K562 (cell line): ENCODE data around the gene SRGAP3. TPM values are rescaled to one million over a fixed set of nuclear protein-coding genes. Genes with fewer than 3 reads are reported as not detected.
A peak's percentile ranks its signal among the peaks of the same experiment; 100 is the strongest.

Experiments
- ATAC-seq: fragments of 200-7000 bp; cut with Tn5 transposase; 3 replicates; pipeline ENCODE4 v1.9.1; 2020; ENCODE audit warnings: moderate library complexity
- BruUV-seq: library from RNA; stranded (reverse); fragments of 400-500 nt; replicated peaks from 2 replicates; lab custom pipeline; 2021; lab: Mats Ljungman, UMichigan
- CTCF ChIA-PET: fragments of 300-600 bp; formaldehyde crosslinking; extraction: SDS; loops from one replicate; lab custom pipeline; 2021; ENCODE audit warnings: low intra/inter-chr PET ratio; lab: Yijun Ruan, JAX
- POLR2A ChIA-PET: fragments of 300-600, 350-650 bp; sonication (Branson Sonifier 250); formaldehyde crosslinking; extraction: SDS; loops from one replicate; lab custom pipeline; 2021; ENCODE audit warnings: antibody characterized with exemption, inconsistent platforms; lab: Yijun Ruan, JAX
- DNase-seq, 4 experiments: peaks; one replicate each; pipeline versions ENCODE4 v3.0.0 to v3.0.0-alpha.2; 2011 to 2018; ENCODE audit warnings: low spot score in 3 of 4, mixed read lengths in 3 of 4; ENCODE audit errors: extremely low read depth in 1 of 4
- FAIRE-seq: peaks from 2 replicates; lab custom pipeline; 2011; peaks lifted over from hg19 to GRCh38; lab: Jason Lieb, UNC
- H2AFZ ChIP-seq: 2 replicates; pipeline ENCODE4 v1.6.0; 2011; ENCODE audit warnings: low read depth, low read length, control low read depth, inconsistent platforms
- H3K27ac ChIP-seq: fragments of 200-600 bp; 3 replicates; pipeline ENCODE4 v1.8.0; 2011; ENCODE audit warnings: low read depth, mild to moderate bottlenecking, control low read depth, inconsistent platforms, low read length, moderate library complexity, mixed read lengths; ENCODE audit errors: extremely low read depth
- H3K27me3 ChIP-seq, 2 experiments: fragments of 300-600 bp in 1 of 2; 2 replicates in 1 of 2; 3 replicates in 1 of 2; pipeline versions ENCODE4 v1.6.0 to v1.8.0; 2011; ENCODE audit warnings: inconsistent platforms in 2 of 2, low read length in 2 of 2, mild to moderate bottlenecking in 1 of 2, mixed read lengths in 1 of 2, moderate library complexity in 1 of 2; ENCODE audit not compliant: control insufficient read depth in 2 of 2, insufficient read depth in 2 of 2
- H3K36me3 ChIP-seq: fragments of 300-600 bp; 3 replicates; pipeline ENCODE4 v1.8.0; 2011; ENCODE audit warnings: mild to moderate bottlenecking, low read length, inconsistent platforms; ENCODE audit not compliant: control insufficient read depth, insufficient read depth
- H3K4me1 ChIP-seq, 2 experiments: fragments of 200-600 bp in 1 of 2; replicated peaks in 1 of 2; 2 replicates in 1 of 2; 3 replicates in 1 of 2; pipeline versions ENCODE4 v1.5.1 to v1.8.0; 2011; ENCODE audit warnings: inconsistent platforms in 2 of 2, low read length in 2 of 2, mild to moderate bottlenecking in 1 of 2, mixed read lengths in 1 of 2, moderate library complexity in 1 of 2; ENCODE audit not compliant: control insufficient read depth in 2 of 2, insufficient read depth in 2 of 2
- H3K4me2 ChIP-seq: 2 replicates; pipeline ENCODE4 v1.6.1; 2011; ENCODE audit warnings: low read length, control low read depth, inconsistent platforms, mixed read lengths; ENCODE audit not compliant: insufficient read depth
- H3K4me3 ChIP-seq: fragments of 200-600 bp; sonication (generic), shearing (Covaris generic); 2 replicates; pipeline ENCODE4 v1.5.1; 2016; ENCODE audit warnings: control low read depth, inconsistent platforms
- H3K79me2 ChIP-seq: fragments of 200-600 bp; 3 replicates; pipeline ENCODE4 v1.8.0; 2011; ENCODE audit warnings: low read length, inconsistent platforms; ENCODE audit not compliant: control insufficient read depth, insufficient read depth
- H3K9ac ChIP-seq, 2 experiments: 2 replicates each; pipeline versions ENCODE4 v1.6.0 to v1.6.1; 2011; ENCODE audit warnings: low read depth in 2 of 2, low read length in 2 of 2, control low read depth in 1 of 2, inconsistent platforms in 1 of 2, mild to moderate bottlenecking in 1 of 2, mixed read lengths in 1 of 2; ENCODE audit not compliant: insufficient read depth in 1 of 2
- H3K9me1 ChIP-seq: one replicate; pipeline ENCODE4 v1.6.0; 2011; ENCODE audit warnings: inconsistent platforms, mild to moderate bottlenecking, low read length, moderate library complexity; ENCODE audit not compliant: control insufficient read depth, insufficient read depth
- H3K9me3 ChIP-seq: replicated peaks from 2 replicates; pipeline ENCODE4 v1.5.1; 2011; ENCODE audit warnings: low read depth, low read length, inconsistent platforms; ENCODE audit not compliant: control insufficient read depth, insufficient read depth
- H4K20me1 ChIP-seq: replicated peaks from 2 replicates; pipeline ENCODE4 v1.6.1; 2011; ENCODE audit warnings: low read length, inconsistent platforms, mixed read lengths; ENCODE audit not compliant: control insufficient read depth, insufficient read depth
- BCOR ChIP-seq: fragments of 450-650 bp; IDR thresholded peaks from 2 replicates; pipeline ENCODE4 v1.6.1; 2016
- BRF1 ChIP-seq: IDR thresholded peaks from 3 replicates; pipeline ENCODE4 v1.6.1; 2011; ENCODE audit warnings: borderline replicate concordance, mild to moderate bottlenecking; ENCODE audit not compliant: insufficient read length; ENCODE audit errors: extremely low read depth
- C11orf30 ChIP-seq: fragments of 450-650 bp; IDR thresholded peaks from 2 replicates; pipeline ENCODE4 v1.6.1; 2016; ENCODE audit warnings: low read depth, mild to moderate bottlenecking
- COPS2 ChIP-seq: fragments of 450-650 bp; conservative IDR thresholded peaks from 2 replicates; pipeline ENCODE4 v1.6.1; 2016; ENCODE audit warnings: mild to moderate bottlenecking, moderate library complexity
- CSDE1 ChIP-seq, 2 experiments: fragments of 450-650 bp; IDR thresholded peaks; 2 replicates each; pipeline ENCODE4 v1.6.1; 2016; ENCODE audit warnings: mild to moderate bottlenecking in 1 of 2
- DPF2 ChIP-seq: fragments of 450-650 bp; IDR thresholded peaks from 2 replicates; pipeline ENCODE4 v1.6.1; 2016
- ELF4 ChIP-seq: fragments of 450-650 bp; formaldehyde crosslinking; IDR thresholded peaks from 2 replicates; pipeline ENCODE4 v1.4.0; 2022; ENCODE audit warnings: missing genetic modification characterization
- ERF ChIP-seq: fragments of 450-650 bp; formaldehyde crosslinking; IDR thresholded peaks from 2 replicates; pipeline ENCODE4 v1.4.0; 2020; ENCODE audit warnings: mild to moderate bottlenecking, mixed read lengths
- MCM3 ChIP-seq: fragments of 450-650 bp; IDR thresholded peaks from 2 replicates; pipeline ENCODE4 v1.6.1; 2016
- MTA2 ChIP-seq: fragments of 450-650 bp; IDR thresholded peaks from 2 replicates; pipeline ENCODE4 v1.6.1; 2016; ENCODE audit warnings: low read depth
- SIN3A ChIP-seq, 2 experiments: fragments of 150-350 bp in 1 of 2; IDR thresholded peaks; 2 replicates each; pipeline ENCODE4 v1.6.1; 2011 to 2016; ENCODE audit warnings: borderline replicate concordance in 2 of 2, low read depth in 2 of 2, low read length in 2 of 2, mild to moderate bottlenecking in 2 of 2, moderate library complexity in 2 of 2; ENCODE audit not compliant: control insufficient read depth in 1 of 2
- TBL1XR1 ChIP-seq, 2 experiments: IDR thresholded peaks; 2 replicates each; pipeline ENCODE4 v1.6.1; 2012; ENCODE audit warnings: improper control_type of control experiment in 2 of 2, low read length in 2 of 2, mild to moderate bottlenecking in 1 of 2
- ZNF76 ChIP-seq: fragments of 250-450 bp; sonication (Bioruptor Pico); IDR thresholded peaks from 2 replicates; pipeline ENCODE4 v1.4.0; 2020; ENCODE audit warnings: mild to moderate bottlenecking, moderate library complexity, borderline replicate concordance
- ZZZ3 ChIP-seq: fragments of 450-650 bp; IDR thresholded peaks from 2 replicates; pipeline ENCODE4 v1.6.1; 2016; ENCODE audit warnings: antibody characterized with exemption, mild to moderate bottlenecking, moderate library complexity
- WGBS: fragments of 100-300 bp; shearing (Covaris generic); methylation state at CpG from one replicate; pipeline ENCODE4 v1.1.6; 2016; ENCODE audit warnings: low coverage, mixed read lengths; ENCODE audit not compliant: insufficient coverage; ENCODE audit errors: missing lambda C conversion rate; 5-methylcytosine and 5-hydroxymethylcytosine counted together
- in situ Hi-C: fragments of 300-500 bp; cut with MboI; formaldehyde crosslinking; loops from 4 replicates; pipeline ENCODE4 v1.15.0; 2018; ENCODE audit warnings: inconsistent platforms, mixed read lengths
- intact Hi-C: fragments of 100-400 bp; cut with micrococcal nuclease; formaldehyde crosslinking; loops from 2 replicates; pipeline ENCODE4 v1.14.2; 2022
- polyA plus RNA-seq, 8 experiments: library from polyadenylated mRNA; depleted of rRNA in 4 of 8; stranded (reverse) in 5 of 8; unstranded in 3 of 8; fragments of >200 nt; fragmentation: Nextera tagmentation in 2 of 8; fragmentation: Illumina TruSeq in 1 of 8; extraction: Ambion mirVana in 2 of 8; extraction: Trizol in 1 of 8; gene quantifications; 2 replicates each; pipeline versions ENCODE4 v1.2.1 to v1.2.3, GENCODE V29; 2011 to 2014; ENCODE audit warnings: inconsistent platforms in 1 of 8, missing spikeins in 1 of 8
- total RNA-seq, 7 experiments: library from RNA; depleted of rRNA in 6 of 7; stranded (reverse); fragments of >200 nt in 6 of 7; fragmentation: Illumina TruSeq in 2 of 7; extraction: Trizol in 2 of 7; gene quantifications; 2 replicates each; pipeline versions ENCODE4 v1.2.1 to v1.2.3, GENCODE V29; 2011 to 2021; ENCODE audit warnings: low replicate concordance in 1 of 7
- TF ChIP-seq, protein P1 (sequence below): IDR thresholded peaks from 2 replicates; pipeline ENCODE4 v1.6.1; 2014; ENCODE audit warnings: antibody characterized with exemption
- TF ChIP-seq, protein P2 (sequence below), 2 experiments: fragments of 200-800 bp in 1 of 2; sonication (Bioruptor generic) in 1 of 2; sonication (generic) in 1 of 2; formaldehyde crosslinking in 1 of 2; IDR thresholded peaks in 1 of 2; conservative IDR thresholded peaks in 1 of 2; 2 replicates each; pipeline versions ENCODE4 v1.5.0 to v1.6.1; 2016 to 2020; ENCODE audit warnings: missing compliant biosample characterization in 1 of 2, missing genetic modification characterization in 1 of 2, missing genetic modification reagents in 1 of 2

The SRGAP3 gene
- total and polyA plus RNA-seq, 9 of the 15 experiments (the other 6 are each of a cell fraction or from before 2014, with no cell fraction given) = 0.11 to 0.85 (median 0.35) TPM; not detected in 2

DNA sequence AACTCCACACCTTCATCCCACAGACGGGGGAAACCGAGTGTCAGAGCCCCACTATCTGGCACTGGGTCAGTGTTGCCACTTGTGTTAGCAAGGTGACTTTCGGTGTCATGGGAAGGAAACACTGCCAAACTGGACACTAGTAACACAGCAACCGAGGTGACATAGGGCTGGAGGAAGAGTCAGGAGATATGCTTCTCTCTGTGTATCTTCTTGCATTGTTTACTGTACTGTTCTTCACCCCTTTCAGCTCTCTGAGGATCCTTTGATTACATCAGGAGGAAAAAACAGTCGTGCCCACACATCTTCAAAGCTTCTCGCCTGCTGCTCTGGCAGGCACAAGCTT lies 176.8 kb downstream of the SRGAP3 start:
- peak; percentile 15 for FAIRE-seq
- peaks cover 2 to 37% of the 10 kb centered on the region in 2 experiments; a peak in 4 of 5 replicates for H3K27me3 ChIP-seq
- ChIA-PET POLR2A (interaction anchor here (0.5 kb wide), 1 partner anchor 74 kb away, joined by 3 read pairs; no protein-coding TSS in a partner anchor), CTCF (no interaction called here)
- H3K4me2 ChIP-seq = no peak overlapping the region
- no peaks in the 10 kb centered on the region for H4K20me1 ChIP-seq
- no peak overlapping the region for H3K9ac ChIP-seq
- no peak overlapping the region for H3K27ac ChIP-seq
- no peak overlapping the region for H2AFZ ChIP-seq
- DNase-seq = no peak
- intact Hi-C loops = no loop called here
- no peaks in the 10 kb centered on the region for H3K9me1 ChIP-seq
- no peak overlapping the region for H3K4me3 ChIP-seq
- TF ChIP-seq ZNF76 (CRISPR knock-in tag) = no peak
- no peak for TF ChIP-seq ELF4 (CRISPR knock-in tag)
- no peak for TF ChIP-seq BCOR
- TF ChIP-seq C11orf30 = no peak
- TF ChIP-seq COPS2 = no peak
- no peak for TF ChIP-seq MTA2
- TF ChIP-seq MCM3 = no peak
- no peak for TF ChIP-seq BRF1
- no peak for TF ChIP-seq CSDE1 (IDR thresholded peaks at IDR 0.05)
- no peak for TF ChIP-seq ERF (CRISPR knock-in tag)
- TF ChIP-seq ZZZ3 = no peak
- TF ChIP-seq SIN3A (IDR thresholded peaks at IDR 0.05; ENCODE audit: borderline replicate concordance in 2 of 2, control insufficient read depth in 1 of 2, low read depth in 2 of 2, low read length in 2 of 2) = no peak
- TF ChIP-seq, protein P1, sequence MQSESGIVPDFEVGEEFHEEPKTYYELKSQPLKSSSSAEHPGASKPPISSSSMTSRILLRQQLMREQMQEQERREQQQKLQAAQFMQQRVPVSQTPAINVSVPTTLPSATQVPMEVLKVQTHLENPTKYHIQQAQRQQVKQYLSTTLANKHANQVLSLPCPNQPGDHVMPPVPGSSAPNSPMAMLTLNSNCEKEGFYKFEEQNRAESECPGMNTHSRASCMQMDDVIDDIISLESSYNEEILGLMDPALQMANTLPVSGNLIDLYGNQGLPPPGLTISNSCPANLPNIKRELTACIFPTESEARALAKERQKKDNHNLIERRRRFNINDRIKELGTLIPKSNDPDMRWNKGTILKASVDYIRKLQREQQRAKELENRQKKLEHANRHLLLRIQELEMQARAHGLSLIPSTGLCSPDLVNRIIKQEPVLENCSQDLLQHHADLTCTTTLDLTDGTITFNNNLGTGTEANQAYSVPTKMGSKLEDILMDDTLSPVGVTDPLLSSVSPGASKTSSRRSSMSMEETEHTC = no peak
- no peak for TF ChIP-seq DPF2
- TF ChIP-seq TBL1XR1 (IDR thresholded peaks at IDR 0.05; ENCODE audit: low read length in 2 of 2) = no peak
- TF ChIP-seq, protein P2, sequence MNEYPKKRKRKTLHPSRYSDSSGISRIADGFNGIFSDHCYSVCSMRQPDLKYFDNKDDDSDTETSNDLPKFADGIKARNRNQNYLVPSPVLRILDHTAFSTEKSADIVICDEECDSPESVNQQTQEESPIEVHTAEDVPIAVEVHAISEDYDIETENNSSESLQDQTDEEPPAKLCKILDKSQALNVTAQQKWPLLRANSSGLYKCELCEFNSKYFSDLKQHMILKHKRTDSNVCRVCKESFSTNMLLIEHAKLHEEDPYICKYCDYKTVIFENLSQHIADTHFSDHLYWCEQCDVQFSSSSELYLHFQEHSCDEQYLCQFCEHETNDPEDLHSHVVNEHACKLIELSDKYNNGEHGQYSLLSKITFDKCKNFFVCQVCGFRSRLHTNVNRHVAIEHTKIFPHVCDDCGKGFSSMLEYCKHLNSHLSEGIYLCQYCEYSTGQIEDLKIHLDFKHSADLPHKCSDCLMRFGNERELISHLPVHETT (CRISPR knock-in tag; conservative IDR thresholded peaks at IDR 0.05 in 1 of 2, IDR thresholded peaks at IDR 0.05 in 1 of 2) = no peak
- WGBS = 2% methylated on average over 6 of the region's 6 CpGs
- no peaks in the 10 kb centered on the region for H3K9me3 ChIP-seq
- H3K79me2 ChIP-seq = no peaks in the 10 kb centered on the region
- no peak for ATAC-seq
- H3K36me3 ChIP-seq = no peaks in the 10 kb centered on the region
- no peaks in the 10 kb centered on the region; a peak in 1 of 5 replicates for H3K4me1 ChIP-seq
- BruUV-seq = no TSS peak
- in situ Hi-C loops = no loop called here
